ENCODE data around the gene MAN1A1. TPM values are rescaled to one million over a fixed set of nuclear protein-coding genes. Genes with fewer than 3 reads are reported as not detected.

MAN1A1 gene
- total RNA-seq, 2 donors from 2014 or later, result 98.6 to 115 TPM

- peaks cover 10 to 19% of the 10 kb centered on the region in 2 donors for H3K4me1 ChIP-seq (ENCODE audit: control insufficient read depth in 1 of 2, low read depth in 2 of 2)
- no peaks in the 10 kb centered on the region for H3K9me3 ChIP-seq
- no peak overlapping the region for H3K27ac ChIP-seq
- no peak overlapping the region for H3K4me3 ChIP-seq
- no peaks in the 10 kb centered on the region for H3K27me3 ChIP-seq (replicated peaks; ENCODE audit: insufficient read depth)
- DNase-seq (ENCODE audit: low spot score) (no peak), ATAC-seq (ENCODE audit: insufficient number of reproducible peaks, low FRiP score, low read depth) (no peak)
- H3K36me3 ChIP-seq, result no peaks in the 10 kb centered on the region
- no peak for TF ChIP-seq CTCF (IDR thresholded peaks at IDR 0.05)
These were observed 32.6 kb downstream of the MAN1A1 start for GRCh38 chr6:119317007-119317406.

GRCh38 chr6:119314885-119315272 lies 34.7 kb downstream of the MAN1A1 start:
- ATAC-seq (ENCODE audit: insufficient number of reproducible peaks, low FRiP score, low read depth), result no peak
- Histone ChIP-seq H3K4me1 (ENCODE audit: control insufficient read depth in 1 of 2, low read depth in 2 of 2) (peaks cover 10 to 19% of the 10 kb centered on the region in 2 donors), H3K9me3 (no peaks in the 10 kb centered on the region), H3K27me3 (replicated peaks; ENCODE audit: insufficient read depth) (no peaks in the 10 kb centered on the region), H3K4me3 (no peak overlapping the region), H3K36me3 (no peaks in the 10 kb centered on the region), H3K27ac (no peak overlapping the region)
- DNase-seq (ENCODE audit: low spot score), result no peak
- TF ChIP-seq CTCF (IDR thresholded peaks at IDR 0.05), result no peak

GRCh38 chr6:119313937-119314884 lies 35.4 kb downstream of the MAN1A1 start:
- ATAC-seq (ENCODE audit: insufficient number of reproducible peaks, low FRiP score, low read depth) (peak; percentile 13), DNase-seq (ENCODE audit: low spot score) (no peak)
- H3K9me3 ChIP-seq, result no peaks in the 10 kb centered on the region
- H3K4me1 ChIP-seq (ENCODE audit: control insufficient read depth in 1 of 2, low read depth in 2 of 2), result peaks cover 13 to 19% of the 10 kb centered on the region in 2 donors
- H3K27me3 ChIP-seq (replicated peaks; ENCODE audit: insufficient read depth), result no peaks in the 10 kb centered on the region
- no peaks in the 10 kb centered on the region for H3K36me3 ChIP-seq
- no peak overlapping the region for H3K27ac ChIP-seq
- TF ChIP-seq CTCF (IDR thresholded peaks at IDR 0.05), result no peak
- no peak overlapping the region for H3K4me3 ChIP-seq

- ATAC-seq (ENCODE audit: insufficient number of reproducible peaks, low FRiP score, low read depth) (no peak), DNase-seq (ENCODE audit: low spot score) (no peak)
- H3K4me1 ChIP-seq (ENCODE audit: control insufficient read depth in 1 of 2, low read depth in 2 of 2), result peaks cover 18 to 22% of the 10 kb centered on the region in 2 donors
These were observed 36.7 kb downstream of the MAN1A1 start for GRCh38 chr6:119312875-119313338.

More at GRCh38 chr6:119312875-119313338, 36.7 kb downstream of the MAN1A1 start:
- Histone ChIP-seq H3K27me3 (replicated peaks; ENCODE audit: insufficient read depth) (no peaks in the 10 kb centered on the region), H3K27ac (no peak overlapping the region), H3K4me3 (no peak overlapping the region), H3K36me3 (no peaks in the 10 kb centered on the region), H3K9me3 (no peaks in the 10 kb centered on the region)
- TF ChIP-seq CTCF (IDR thresholded peaks at IDR 0.05), result no peak
